ENCODE measurements around the gene DDRGK1.

The DDRGK1 gene

DNA sequence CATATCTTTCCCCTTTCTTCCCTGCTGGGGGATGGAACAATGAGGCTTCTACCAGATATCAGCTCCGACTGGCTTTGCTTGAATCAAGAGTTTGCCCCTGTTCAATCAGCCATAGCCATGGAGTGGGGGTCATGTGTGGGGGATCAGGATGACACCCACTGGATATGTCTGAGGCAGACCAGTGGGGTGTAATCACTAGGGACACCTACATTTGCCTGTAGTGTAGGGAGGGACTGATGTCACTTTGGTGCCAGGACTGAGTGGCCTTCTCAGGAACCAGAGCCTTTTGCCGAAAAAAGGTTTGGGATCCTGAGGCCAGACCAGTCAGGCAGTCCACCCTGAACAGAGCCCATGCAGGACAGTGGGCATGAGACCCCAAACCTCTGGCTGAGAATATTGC is 5.9 kb upstream of the DDRGK1 start:
- no peak for DNase-seq (ENCODE audit: extremely low spot score)
- POLR2A ChIA-PET: interaction anchor here (2.2 kb wide), 1 partner anchor 22 kb away, joined by 7 read pairs; no protein-coding TSS in a partner anchor
- CTCF ChIA-PET: interaction anchor here (1.0 kb wide), 1 partner anchor 9 kb away, joined by 3 read pairs; no protein-coding TSS in a partner anchor
- TF ChIP-seq ARNT (IDR thresholded peaks at IDR 0.05) (no peak), FOXK2 (IDR thresholded peaks at IDR 0.05) (no peak), SUZ12 (IDR thresholded peaks at IDR 0.05) (no peak), BHLHE40 (IDR thresholded peaks at IDR 0.05; ENCODE audit: borderline replicate concordance) (no peak), ELF4 (IDR thresholded peaks at IDR 0.05) (no peak)
- TF ChIP-seq, protein P1, sequence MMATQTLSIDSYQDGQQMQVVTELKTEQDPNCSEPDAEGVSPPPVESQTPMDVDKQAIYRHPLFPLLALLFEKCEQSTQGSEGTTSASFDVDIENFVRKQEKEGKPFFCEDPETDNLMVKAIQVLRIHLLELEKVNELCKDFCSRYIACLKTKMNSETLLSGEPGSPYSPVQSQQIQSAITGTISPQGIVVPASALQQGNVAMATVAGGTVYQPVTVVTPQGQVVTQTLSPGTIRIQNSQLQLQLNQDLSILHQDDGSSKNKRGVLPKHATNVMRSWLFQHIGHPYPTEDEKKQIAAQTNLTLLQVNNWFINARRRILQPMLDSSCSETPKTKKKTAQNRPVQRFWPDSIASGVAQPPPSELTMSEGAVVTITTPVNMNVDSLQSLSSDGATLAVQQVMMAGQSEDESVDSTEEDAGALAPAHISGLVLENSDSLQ (IDR thresholded peaks at IDR 0.05): no peak

DNA sequence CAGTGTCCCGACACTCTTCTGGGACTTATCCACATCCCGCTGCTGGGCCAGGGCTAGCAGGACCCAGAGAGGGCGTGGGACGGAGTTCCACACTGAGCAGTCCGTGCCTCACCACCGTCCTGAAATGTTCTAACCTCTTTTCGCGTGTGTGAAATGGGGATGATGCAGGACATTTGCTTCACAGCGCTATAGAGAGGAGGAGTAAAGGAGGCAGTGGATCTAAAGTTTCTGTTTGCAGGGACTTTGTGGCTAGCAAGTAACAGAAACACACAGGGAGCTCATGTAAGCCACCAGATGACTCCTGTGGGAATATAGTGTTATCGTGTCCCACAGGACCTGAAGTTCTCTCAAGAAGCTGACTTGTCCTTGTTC is 5.5 kb upstream of the DDRGK1 start:
- ChIA-PET POLR2A (interaction anchor here (0.7 to 2.2 kb wide), 4 partner anchors 8 to 290 kb away, joined by 3 to 8 read pairs (median 5); no protein-coding TSS in a partner anchor), CTCF (interaction anchor here (1.0 kb wide), 1 partner anchor 9 kb away, joined by 3 read pairs; no protein-coding TSS in a partner anchor)
- no peak for DNase-seq (ENCODE audit: extremely low spot score)
- no peak for TF ChIP-seq SUZ12 (IDR thresholded peaks at IDR 0.05)
- no peak for TF ChIP-seq ARNT (IDR thresholded peaks at IDR 0.05)
- no peak for TF ChIP-seq FOXK2 (IDR thresholded peaks at IDR 0.05)
- no peak for TF ChIP-seq ZNF384 (IDR thresholded peaks at IDR 0.05)
- TF ChIP-seq TARDBP (IDR thresholded peaks at IDR 0.05): no peak
- no peak for TF ChIP-seq FOXM1 (IDR thresholded peaks at IDR 0.05; ENCODE audit: borderline replicate concordance)
- TF ChIP-seq, protein P1 (IDR thresholded peaks at IDR 0.05): no peak
- no peak for TF ChIP-seq CTBP1 (IDR thresholded peaks at IDR 0.05; ENCODE audit: borderline replicate concordance)
- no peak for TF ChIP-seq NFRKB (IDR thresholded peaks at IDR 0.05)
- no peak for TF ChIP-seq SP1 (IDR thresholded peaks at IDR 0.05)
- no peak for TF ChIP-seq ELF4 (IDR thresholded peaks at IDR 0.05)
- no peak for TF ChIP-seq L3MBTL2 (conservative IDR thresholded peaks at IDR 0.05)
- no peak for TF ChIP-seq FOXA1 (IDR thresholded peaks at IDR 0.05)
- TF ChIP-seq HDGF (IDR thresholded peaks at IDR 0.05; ENCODE audit: borderline replicate concordance): no peak
- TF ChIP-seq BHLHE40 (IDR thresholded peaks at IDR 0.05; ENCODE audit: borderline replicate concordance): no peak
- no peak for TF ChIP-seq LEF1 (IDR thresholded peaks at IDR 0.05; ENCODE audit: borderline replicate concordance)

DNA sequence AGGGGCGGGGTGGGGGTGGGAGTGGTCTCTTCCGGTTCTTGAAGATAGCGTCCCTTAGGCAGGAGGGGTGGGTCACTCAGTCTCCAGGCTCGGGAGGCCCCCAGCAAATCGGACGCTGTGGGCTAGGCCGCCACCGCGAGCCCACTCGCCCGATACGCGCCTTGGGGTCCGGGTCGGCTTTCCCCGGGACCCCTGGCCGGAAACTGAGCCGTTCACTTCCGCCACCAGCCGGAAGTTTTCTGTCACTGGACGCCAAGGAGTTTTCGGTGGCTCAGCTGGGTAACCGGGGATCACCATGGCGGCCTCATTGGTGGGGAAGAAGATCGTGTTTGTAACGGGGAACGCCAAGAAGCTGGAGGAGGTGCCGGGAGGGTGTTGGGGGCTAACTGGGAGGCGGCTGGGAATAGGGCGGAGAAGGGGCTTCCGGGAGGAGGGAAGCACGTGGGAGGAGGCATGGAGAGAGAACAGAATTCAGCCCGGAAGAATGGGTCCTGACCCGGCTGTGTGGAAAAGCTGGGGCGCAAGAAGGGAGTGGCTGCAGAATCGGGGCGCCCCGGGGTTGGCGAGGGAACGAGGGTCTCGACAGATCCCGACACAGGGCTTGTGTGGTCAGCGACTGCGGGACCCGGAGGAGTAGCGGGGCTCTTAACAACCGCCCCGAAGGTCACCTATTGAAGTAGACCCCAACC is 4.9 kb upstream of the DDRGK1 start, which contains the start of gene ITPA:
TSS of gene ITPA (plus strand) at position 242 of the 689 bp plus-strand sequence. CDS start at position 296, 54 bp downstream.
- ChIA-PET POLR2A (interaction anchor here (0.7 to 2.2 kb wide), 4 partner anchors 9 to 289 kb away, joined by 3 to 8 read pairs (median 5); no protein-coding TSS in a partner anchor), CTCF (no interaction called here)
- 0 out of 2 replicates have a peak, but pooled peaks have one; percentile 33 for TF ChIP-seq ELF4 (IDR thresholded peaks at IDR 0.05)
- peak; percentile 85 for TF ChIP-seq L3MBTL2 (conservative IDR thresholded peaks at IDR 0.05)
- no peak for TF ChIP-seq FOXM1 (IDR thresholded peaks at IDR 0.05; ENCODE audit: borderline replicate concordance)
- DNase-seq (ENCODE audit: extremely low spot score): peak; percentile 75

DNA sequence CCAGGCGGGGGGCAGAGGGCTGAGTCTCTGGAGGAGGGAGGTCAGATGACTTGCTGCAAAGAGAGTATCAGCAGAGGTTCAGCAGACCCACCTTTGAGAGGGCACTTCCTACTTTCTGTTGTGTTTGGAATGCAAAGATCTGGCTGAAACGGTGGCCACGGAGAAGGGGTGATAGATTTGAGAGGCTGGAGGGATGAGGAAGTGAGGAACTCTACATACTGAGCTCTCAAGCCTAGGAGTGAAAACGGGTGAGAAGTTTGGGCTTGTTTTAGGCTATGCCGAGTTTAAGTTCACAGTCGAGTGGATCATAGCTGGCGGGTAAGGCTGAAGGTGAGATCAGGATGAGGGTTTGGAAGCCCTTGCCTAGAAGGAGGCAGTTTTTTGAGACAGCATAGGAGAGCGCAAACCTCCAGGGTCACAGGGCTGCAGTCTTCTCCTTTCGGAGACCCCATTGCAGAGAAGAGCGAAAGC is 4.3 kb upstream of the DDRGK1 start:
- no peak for DNase-seq (ENCODE audit: extremely low spot score)
- TF ChIP-seq CTBP1 (IDR thresholded peaks at IDR 0.05; ENCODE audit: borderline replicate concordance): no peak
- TF ChIP-seq LEF1 (IDR thresholded peaks at IDR 0.05; ENCODE audit: borderline replicate concordance): no peak
- no peak for TF ChIP-seq ELF4 (IDR thresholded peaks at IDR 0.05)
- no peak for TF ChIP-seq SUZ12 (IDR thresholded peaks at IDR 0.05)
- no peak for TF ChIP-seq NFRKB (IDR thresholded peaks at IDR 0.05)
- TF ChIP-seq L3MBTL2 (conservative IDR thresholded peaks at IDR 0.05): no peak
- no peak for TF ChIP-seq BHLHE40 (IDR thresholded peaks at IDR 0.05; ENCODE audit: borderline replicate concordance)
- TF ChIP-seq, protein P1 (IDR thresholded peaks at IDR 0.05): no peak
- TF ChIP-seq FOXK2 (IDR thresholded peaks at IDR 0.05): no peak
- TF ChIP-seq SP1 (IDR thresholded peaks at IDR 0.05): no peak
- TF ChIP-seq FOXA1 (IDR thresholded peaks at IDR 0.05): no peak
- no peak for TF ChIP-seq ZNF384 (IDR thresholded peaks at IDR 0.05)
- no peak for TF ChIP-seq HDGF (IDR thresholded peaks at IDR 0.05; ENCODE audit: borderline replicate concordance)
- no peak for TF ChIP-seq TARDBP (IDR thresholded peaks at IDR 0.05)
- TF ChIP-seq FOXM1 (IDR thresholded peaks at IDR 0.05; ENCODE audit: borderline replicate concordance): no peak
- no peak for TF ChIP-seq ARNT (IDR thresholded peaks at IDR 0.05)
- ChIA-PET CTCF (no interaction called here), POLR2A (interaction anchor here (1.0 to 2.2 kb wide), 4 partner anchors 10 to 289 kb away, joined by 3 to 8 read pairs (median 5); no protein-coding TSS in a partner anchor)

DNA sequence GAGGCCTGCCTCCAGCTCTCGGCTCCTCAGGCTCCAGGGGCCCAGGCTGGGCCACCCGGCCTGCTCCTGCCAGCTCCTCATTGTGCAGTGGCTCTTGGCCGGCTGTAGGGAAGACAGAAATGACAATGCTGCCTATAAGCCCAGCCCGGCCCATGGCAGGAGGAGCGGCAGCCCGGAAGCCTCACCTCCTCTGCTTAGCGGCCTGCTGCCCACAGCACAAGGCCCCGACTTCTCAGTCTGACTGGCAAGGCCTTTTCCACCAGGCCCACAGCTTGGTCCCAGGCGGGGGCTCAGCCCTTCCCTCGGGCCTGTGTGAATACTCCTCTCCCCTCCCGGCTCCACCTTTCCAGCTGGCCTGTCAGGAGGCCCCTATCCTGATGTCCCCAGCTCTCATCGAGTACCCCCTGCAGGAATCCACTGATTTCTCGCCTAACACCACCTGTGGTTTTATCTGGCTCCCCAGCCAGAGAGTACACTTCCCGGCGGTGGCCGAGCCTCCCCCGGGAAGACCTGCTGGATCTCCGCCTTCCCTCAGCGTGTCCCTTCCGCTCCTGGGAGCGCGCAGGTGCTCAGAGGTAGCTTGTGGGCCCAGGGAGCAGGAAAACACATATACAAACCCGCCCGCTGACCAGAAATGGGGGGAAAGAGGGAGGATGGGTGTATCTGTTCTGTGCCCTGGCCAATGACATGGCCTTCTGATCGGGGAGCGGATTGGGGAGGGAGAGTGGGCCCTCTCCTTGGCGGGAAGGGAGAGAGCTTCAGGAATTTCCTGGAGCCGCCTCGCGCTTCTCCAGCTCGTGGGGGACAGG is 963 bp downstream of the DDRGK1 start:
- DNase-seq (ENCODE audit: extremely low spot score): peak; percentile 25
- ChIA-PET POLR2A (interaction anchor here (0.9 to 1.7 kb wide), 3 partner anchors 11 to 19 kb away, joined by 3 to 8 read pairs (median 5); no protein-coding TSS in a partner anchor), CTCF (no interaction called here)
- TF ChIP-seq BHLHE40 (IDR thresholded peaks at IDR 0.05; ENCODE audit: borderline replicate concordance) (no peak), CTBP1 (IDR thresholded peaks at IDR 0.05; ENCODE audit: borderline replicate concordance) (no peak), SP1 (IDR thresholded peaks at IDR 0.05) (no peak), TARDBP (IDR thresholded peaks at IDR 0.05) (no peak), FOXM1 (IDR thresholded peaks at IDR 0.05; ENCODE audit: borderline replicate concordance) (no peak), NFRKB (IDR thresholded peaks at IDR 0.05) (no peak), LEF1 (IDR thresholded peaks at IDR 0.05; ENCODE audit: borderline replicate concordance) (no peak), ZNF384 (IDR thresholded peaks at IDR 0.05) (no peak), FOXA1 (IDR thresholded peaks at IDR 0.05) (no peak), SUZ12 (IDR thresholded peaks at IDR 0.05) (no peak), FOXK2 (IDR thresholded peaks at IDR 0.05) (no peak), HDGF (IDR thresholded peaks at IDR 0.05; ENCODE audit: borderline replicate concordance) (no peak), ELF4 (IDR thresholded peaks at IDR 0.05) (no peak), ARNT (IDR thresholded peaks at IDR 0.05) (no peak), L3MBTL2 (conservative IDR thresholded peaks at IDR 0.05) (no peak)
- TF ChIP-seq, protein P1 (IDR thresholded peaks at IDR 0.05): no peak
